Measurements from ENCODE around the gene SEPTIN6. TPM values are rescaled to one million over a fixed set of nuclear protein-coding genes. Genes with fewer than 3 reads are reported as not detected.

The SEPTIN6 gene
- polyA plus RNA-seq (2012; ENCODE audit: insufficient read depth, insufficient read length) = 515 TPM

GRCh38 chrX:119693040-119693995, at the start of gene SEPTIN6:
SEPTIN6 (minus strand) TSS chrX:119693168; CDS start chrX:119693105, 63 bp downstream.
- peak; percentile 87 for DNase-seq (ENCODE audit: low read depth, low spot score)
- H3K4me3 ChIP-seq (ENCODE audit: low read length) = peak within 1 kb of the TSS; percentile 61

GRCh38 chrX:119738742-119739141, 45.8 kb upstream of the SEPTIN6 start:
- H3K4me3 ChIP-seq (ENCODE audit: low read length) = no peak overlapping the region
- no peak for DNase-seq (ENCODE audit: low read depth, low spot score)

GRCh38 chrX:119736206-119736764, 43.3 kb upstream of the SEPTIN6 start:
- DNase-seq (ENCODE audit: low read depth, low spot score) = no peak
- no peak overlapping the region for H3K4me3 ChIP-seq (ENCODE audit: low read length)

- no peak for DNase-seq (ENCODE audit: low read depth, low spot score)
- no peak overlapping the region for H3K4me3 ChIP-seq (ENCODE audit: low read length)
Observed at GRCh38 chrX:119735467-119735866, 42.5 kb upstream of the SEPTIN6 start.

GRCh38 chrX:119734897-119735339, 42.0 kb upstream of the SEPTIN6 start:
- H3K4me3 ChIP-seq (ENCODE audit: low read length) = no peak overlapping the region
- no peak for DNase-seq (ENCODE audit: low read depth, low spot score)

- peak; percentile 60 for DNase-seq (ENCODE audit: low read depth, low spot score)
- H3K4me3 ChIP-seq (ENCODE audit: low read length) = no peak overlapping the region
Observed at GRCh38 chrX:119729408-119730201, 36.6 kb upstream of the SEPTIN6 start.

GRCh38 chrX:119728487-119728886, 35.5 kb upstream of the SEPTIN6 start:
- DNase-seq (ENCODE audit: low read depth, low spot score) = no peak

GRCh38 chrX:119726900-119727555, 34.1 kb upstream of the SEPTIN6 start:
- DNase-seq (ENCODE audit: low read depth, low spot score) = peak; percentile 73
- peak overlapping the region; percentile 37 for H3K4me3 ChIP-seq (ENCODE audit: low read length)

More at GRCh38 chrX:119728487-119728886, 35.5 kb upstream of the SEPTIN6 start:
- no peak overlapping the region for H3K4me3 ChIP-seq (ENCODE audit: low read length)

GRCh38 chrX:119721926-119722325, 29.0 kb upstream of the SEPTIN6 start:
- H3K4me3 ChIP-seq (ENCODE audit: low read length) = no peak overlapping the region
- no peak for DNase-seq (ENCODE audit: low read depth, low spot score)

GRCh38 chrX:119721487-119721886, 28.5 kb upstream of the SEPTIN6 start:
- H3K4me3 ChIP-seq (ENCODE audit: low read length) = no peak overlapping the region
- DNase-seq (ENCODE audit: low read depth, low spot score) = no peak

GRCh38 chrX:119709630-119710029, 16.7 kb upstream of the SEPTIN6 start:
- DNase-seq (ENCODE audit: low read depth, low spot score) = no peak
- H3K4me3 ChIP-seq (ENCODE audit: low read length) = no peak overlapping the region

GRCh38 chrX:119708936-119709335, 16.0 kb upstream of the SEPTIN6 start:
- H3K4me3 ChIP-seq (ENCODE audit: low read length) = no peak overlapping the region
- no peak for DNase-seq (ENCODE audit: low read depth, low spot score)

GRCh38 chrX:119706616-119707015, 13.6 kb upstream of the SEPTIN6 start:
- no peak for DNase-seq (ENCODE audit: low read depth, low spot score)

GRCh38 chrX:119698845-119699244, 5.9 kb upstream of the SEPTIN6 start:
- DNase-seq (ENCODE audit: low read depth, low spot score) = no peak
- no peak overlapping the region for H3K4me3 ChIP-seq (ENCODE audit: low read length)

More at GRCh38 chrX:119706616-119707015, 13.6 kb upstream of the SEPTIN6 start:
- no peak overlapping the region for H3K4me3 ChIP-seq (ENCODE audit: low read length)

GRCh38 chrX:119696251-119696890, 3.4 kb upstream of the SEPTIN6 start:
- H3K4me3 ChIP-seq (ENCODE audit: low read length) = no peak overlapping the region
- DNase-seq (ENCODE audit: low read depth, low spot score) = no peak

- no peak overlapping the region for H3K4me3 ChIP-seq (ENCODE audit: low read length)
- DNase-seq (ENCODE audit: low read depth, low spot score) = no peak
Observed at GRCh38 chrX:119695535-119696050, 2.6 kb upstream of the SEPTIN6 start.

- DNase-seq (ENCODE audit: low read depth, low spot score) = no peak
- H3K4me3 ChIP-seq (ENCODE audit: low read length) = no peak overlapping the region
Observed at GRCh38 chrX:119694601-119695534, 1.9 kb upstream of the SEPTIN6 start.

Data from Jurkat, Clone E6-1 (cell line).